Muscle layer of colon (tissue), 2 donors: Measurements from ENCODE around the gene SLC22A23.

ENCODE experiments used
- H3K27ac ChIP-seq: one replicate; pipeline ENCODE4 v1.7.0; 2013; ENCODE audit warnings: low read depth, mild to moderate bottlenecking, low read length, moderate library complexity
- H3K27me3 ChIP-seq, 2 donors: one replicate each; pipeline ENCODE4 v1.7.0; 2013; ENCODE audit warnings: low read length in 2 of 2, mild to moderate bottlenecking in 2 of 2; ENCODE audit not compliant: insufficient read depth in 2 of 2, control insufficient read depth in 1 of 2
- H3K36me3 ChIP-seq: one replicate; pipeline ENCODE4 v1.7.0; 2013; ENCODE audit warnings: mild to moderate bottlenecking, low read length; ENCODE audit not compliant: insufficient read depth
- H3K4me1 ChIP-seq: one replicate; pipeline ENCODE4 v1.7.0; 2013; ENCODE audit warnings: mild to moderate bottlenecking, low read length; ENCODE audit not compliant: insufficient read depth
- H3K4me3 ChIP-seq, 2 donors: one replicate each; pipeline ENCODE4 v1.7.0; 2013; ENCODE audit warnings: low read length in 2 of 2, low read depth in 1 of 2, mild to moderate bottlenecking in 1 of 2, moderate library complexity in 1 of 2
- H3K9ac ChIP-seq: one replicate; pipeline ENCODE4 v1.7.0; 2013; ENCODE audit warnings: low read length
- H3K9me3 ChIP-seq: one replicate; pipeline ENCODE4 v1.7.0; 2013; ENCODE audit warnings: mild to moderate bottlenecking, low read length
- donor health status: abdominal sarcoma.
- donor health status: Adenocarcinoma of cecum.

SLC22A23 gene

DNA sequence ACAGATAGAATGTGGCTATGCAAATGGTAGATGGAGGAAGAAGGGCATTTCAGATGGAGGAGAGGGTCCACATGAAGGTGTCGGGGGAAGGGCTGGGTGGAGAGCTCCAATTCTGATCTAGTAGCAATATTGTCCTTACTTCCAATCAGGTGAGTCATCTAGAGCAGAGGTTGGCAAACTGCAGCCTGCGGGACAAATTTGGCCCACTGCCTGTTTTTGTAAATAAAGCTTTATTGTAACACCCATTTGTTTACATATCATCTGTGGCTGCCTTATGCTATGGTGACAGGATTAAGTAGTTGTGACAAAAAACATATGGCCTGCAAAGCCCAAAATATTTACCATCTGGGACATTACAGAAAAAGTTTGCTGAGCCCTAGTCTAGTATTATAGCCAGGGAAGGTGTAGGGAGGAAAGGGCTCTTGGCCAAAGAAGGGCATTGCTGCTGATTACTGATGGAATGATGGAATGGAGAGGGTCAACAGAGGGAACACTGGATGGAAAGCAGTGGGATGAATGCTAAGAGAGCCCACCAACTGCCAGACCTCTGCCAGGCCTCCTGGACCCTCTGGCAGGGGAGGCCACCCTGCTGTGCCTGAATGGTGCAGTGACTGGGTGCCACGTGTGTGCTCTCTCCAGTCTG, 79.8 kb downstream of the SLC22A23 start:
- H3K36me3 ChIP-seq = no peaks in the 10 kb centered on the region
- no peak overlapping the region for H3K4me3 ChIP-seq
- H3K9me3 ChIP-seq = no peaks in the 10 kb centered on the region
- no peaks in the 10 kb centered on the region for H3K27me3 ChIP-seq
- H3K9ac ChIP-seq = no peak overlapping the region
- no peak overlapping the region for H3K27ac ChIP-seq
- H3K4me1 ChIP-seq = peaks cover 20% of the 10 kb centered on the region

DNA sequence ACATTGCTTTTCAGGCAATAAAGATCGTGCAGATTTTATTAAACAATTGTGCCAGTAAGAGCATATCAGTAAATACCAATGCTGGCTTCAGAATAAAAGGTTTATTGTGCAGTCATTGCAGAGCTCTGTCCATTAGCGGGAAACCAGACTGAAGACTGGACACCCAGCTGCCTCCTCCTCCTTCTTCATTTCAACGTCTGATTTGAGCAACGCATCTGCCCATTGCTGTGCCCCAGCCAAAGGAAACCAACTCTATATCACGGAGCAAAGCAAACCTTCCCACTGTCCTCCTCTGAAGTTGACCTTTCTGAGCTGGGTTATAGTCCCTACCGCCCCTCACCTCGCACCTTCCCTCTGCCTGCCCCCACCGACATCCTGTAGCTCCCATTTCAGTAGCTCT, 80.8 kb downstream of the SLC22A23 start:
- no peaks in the 10 kb centered on the region for H3K9me3 ChIP-seq
- no peak overlapping the region for H3K9ac ChIP-seq
- H3K4me3 ChIP-seq = no peak overlapping the region
- H3K27ac ChIP-seq = no peak overlapping the region
- H3K4me1 ChIP-seq = peaks cover 20% of the 10 kb centered on the region
- no peaks in the 10 kb centered on the region for H3K27me3 ChIP-seq
- no peaks in the 10 kb centered on the region for H3K36me3 ChIP-seq

DNA sequence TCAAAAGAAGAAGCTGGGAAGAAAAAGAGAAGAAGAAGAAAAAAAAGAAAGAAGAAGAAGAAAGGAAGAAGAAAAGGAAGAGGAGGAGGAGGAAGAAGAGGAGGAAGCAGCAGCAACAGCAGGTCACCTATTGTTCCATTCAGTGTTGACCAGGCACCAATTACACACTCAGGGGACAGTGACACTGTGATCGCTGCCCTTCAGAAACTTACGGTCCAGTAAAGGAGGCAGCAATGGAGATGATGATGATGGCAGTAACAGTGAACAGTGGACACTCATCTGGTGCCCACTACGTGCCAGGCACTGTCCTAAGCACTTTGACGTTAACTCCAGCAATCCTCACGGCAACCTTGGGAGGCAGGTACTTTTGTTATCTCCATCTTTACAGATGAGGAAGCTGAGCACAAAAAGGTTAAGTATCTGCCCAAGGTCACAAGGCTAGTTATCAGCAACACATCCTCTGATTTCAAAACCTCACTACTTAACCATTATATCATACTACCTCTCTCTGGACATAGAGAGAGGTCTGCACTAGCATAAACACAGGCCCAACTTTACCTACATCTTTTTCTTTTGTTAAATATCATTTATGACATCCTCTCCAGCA, 83.2 kb downstream of the SLC22A23 start:
- Histone ChIP-seq H3K27ac (no peak overlapping the region), H3K36me3 (no peaks in the 10 kb centered on the region), H3K9me3 (no peaks in the 10 kb centered on the region), H3K4me3 (no peak overlapping the region), H3K9ac (no peak overlapping the region), H3K4me1 (peaks cover 27% of the 10 kb centered on the region), H3K27me3 (no peaks in the 10 kb centered on the region)

DNA sequence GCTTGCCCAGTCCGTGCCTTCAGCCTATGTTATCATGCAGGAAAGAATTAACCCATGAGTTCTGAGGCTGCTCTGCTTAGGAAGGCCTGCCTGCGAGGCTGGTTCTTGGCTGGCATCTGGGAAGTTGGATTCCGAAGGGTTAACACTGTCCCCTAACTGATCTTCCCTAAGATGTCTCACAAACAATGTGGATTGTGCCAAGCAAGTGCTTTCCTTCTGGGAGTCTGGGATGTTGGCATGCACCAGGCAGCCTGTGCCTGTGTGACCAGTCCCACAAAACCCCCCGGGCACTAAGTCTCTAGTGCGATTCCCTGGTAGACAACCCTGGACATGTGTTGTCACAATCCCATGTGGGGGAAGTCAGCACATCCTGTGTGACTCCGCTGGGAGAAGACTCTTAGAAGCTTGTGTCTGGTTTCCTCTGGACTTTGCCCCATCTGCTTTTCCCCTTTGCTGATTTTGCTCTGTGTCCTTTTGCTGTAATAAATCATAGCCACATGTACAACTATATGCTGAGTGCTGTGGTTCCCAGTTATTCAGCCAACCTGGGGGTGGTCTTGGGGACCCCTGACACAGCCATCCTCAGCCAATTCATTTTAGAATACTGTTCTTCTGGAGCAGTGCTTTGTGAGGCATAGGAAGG, 83.8 kb downstream of the SLC22A23 start:
- H3K4me1 ChIP-seq = peaks cover 27% of the 10 kb centered on the region
- no peak overlapping the region for H3K27ac ChIP-seq
- H3K4me3 ChIP-seq = no peak overlapping the region
- H3K9me3 ChIP-seq = no peaks in the 10 kb centered on the region
- H3K27me3 ChIP-seq = no peaks in the 10 kb centered on the region
- no peaks in the 10 kb centered on the region for H3K36me3 ChIP-seq
- no peak overlapping the region for H3K9ac ChIP-seq

DNA sequence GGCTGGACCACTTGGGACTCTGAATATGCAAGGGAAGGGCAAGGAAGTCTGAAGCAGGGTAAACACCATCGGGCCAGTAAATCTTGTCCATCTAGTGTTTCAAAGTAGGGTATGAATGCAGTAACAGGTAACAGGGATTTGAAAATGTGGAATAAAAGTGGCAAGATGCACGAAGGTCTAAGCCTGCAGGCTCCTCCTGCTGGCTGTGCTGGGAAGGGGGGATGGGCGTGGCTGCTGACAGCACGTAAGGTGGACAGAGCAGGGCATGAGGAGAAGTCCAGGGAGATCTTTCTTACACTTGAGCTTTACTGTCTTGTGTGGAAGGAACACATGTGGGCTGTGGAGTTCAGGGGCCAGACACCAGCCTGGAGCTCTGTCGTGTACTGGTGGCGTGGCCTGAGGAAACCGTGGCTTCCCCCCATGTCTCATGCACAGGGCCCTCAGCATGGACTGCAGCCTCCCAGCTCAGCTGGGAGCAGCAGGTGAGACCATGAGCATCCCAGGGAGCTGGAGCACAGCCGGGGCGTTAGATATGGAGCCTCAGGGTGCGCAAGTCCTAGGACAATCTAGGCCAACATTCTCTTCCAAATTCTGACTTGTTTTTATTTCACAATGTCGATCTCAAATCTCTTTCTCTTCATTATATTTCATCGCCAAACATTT, 84.5 kb downstream of the SLC22A23 start:
- Histone ChIP-seq H3K36me3 (no peaks in the 10 kb centered on the region), H3K9ac (no peak overlapping the region), H3K4me3 (no peak overlapping the region), H3K4me1 (peaks cover 27% of the 10 kb centered on the region), H3K27ac (no peak overlapping the region), H3K27me3 (no peaks in the 10 kb centered on the region), H3K9me3 (no peaks in the 10 kb centered on the region)

DNA sequence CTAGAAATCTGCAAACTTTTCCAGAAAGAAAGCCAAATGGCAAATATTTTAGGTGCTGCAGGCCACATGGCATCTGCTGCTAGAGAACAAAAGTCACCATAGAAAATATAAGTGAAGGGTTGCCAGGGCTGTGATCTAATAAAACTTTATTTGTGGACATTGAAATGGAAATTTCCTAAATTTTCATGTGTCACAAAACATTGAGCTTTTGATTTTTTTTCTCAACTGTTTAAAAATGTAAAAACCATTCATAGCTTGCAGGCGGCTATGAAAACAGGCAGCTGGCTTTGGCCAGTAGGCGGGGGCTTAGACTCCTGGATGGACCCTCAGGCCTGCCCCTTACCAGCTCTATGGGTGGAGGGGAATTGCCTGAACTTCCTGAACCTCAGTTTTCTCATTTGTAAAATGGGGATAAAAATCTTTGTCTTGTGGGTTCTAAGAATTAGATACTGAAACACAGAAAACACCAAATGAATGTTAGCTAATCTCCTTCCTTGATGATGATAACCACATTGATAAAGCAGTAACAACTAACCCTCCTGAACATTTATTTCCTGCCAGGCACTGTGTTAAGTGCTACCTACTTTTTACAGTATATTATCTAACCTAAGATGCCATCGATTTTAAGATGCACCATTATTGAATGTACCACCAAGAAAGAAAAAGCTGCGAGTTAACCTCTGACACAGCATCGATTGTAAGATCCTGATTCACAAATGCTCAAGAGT, 85.5 kb downstream of the SLC22A23 start:
- H3K9ac ChIP-seq = no peak overlapping the region
- peaks cover 27% of the 10 kb centered on the region for H3K4me1 ChIP-seq
- no peaks in the 10 kb centered on the region for H3K9me3 ChIP-seq
- H3K4me3 ChIP-seq = no peak overlapping the region
- H3K36me3 ChIP-seq = no peaks in the 10 kb centered on the region
- no peaks in the 10 kb centered on the region for H3K27me3 ChIP-seq
- H3K27ac ChIP-seq = no peak overlapping the region

DNA sequence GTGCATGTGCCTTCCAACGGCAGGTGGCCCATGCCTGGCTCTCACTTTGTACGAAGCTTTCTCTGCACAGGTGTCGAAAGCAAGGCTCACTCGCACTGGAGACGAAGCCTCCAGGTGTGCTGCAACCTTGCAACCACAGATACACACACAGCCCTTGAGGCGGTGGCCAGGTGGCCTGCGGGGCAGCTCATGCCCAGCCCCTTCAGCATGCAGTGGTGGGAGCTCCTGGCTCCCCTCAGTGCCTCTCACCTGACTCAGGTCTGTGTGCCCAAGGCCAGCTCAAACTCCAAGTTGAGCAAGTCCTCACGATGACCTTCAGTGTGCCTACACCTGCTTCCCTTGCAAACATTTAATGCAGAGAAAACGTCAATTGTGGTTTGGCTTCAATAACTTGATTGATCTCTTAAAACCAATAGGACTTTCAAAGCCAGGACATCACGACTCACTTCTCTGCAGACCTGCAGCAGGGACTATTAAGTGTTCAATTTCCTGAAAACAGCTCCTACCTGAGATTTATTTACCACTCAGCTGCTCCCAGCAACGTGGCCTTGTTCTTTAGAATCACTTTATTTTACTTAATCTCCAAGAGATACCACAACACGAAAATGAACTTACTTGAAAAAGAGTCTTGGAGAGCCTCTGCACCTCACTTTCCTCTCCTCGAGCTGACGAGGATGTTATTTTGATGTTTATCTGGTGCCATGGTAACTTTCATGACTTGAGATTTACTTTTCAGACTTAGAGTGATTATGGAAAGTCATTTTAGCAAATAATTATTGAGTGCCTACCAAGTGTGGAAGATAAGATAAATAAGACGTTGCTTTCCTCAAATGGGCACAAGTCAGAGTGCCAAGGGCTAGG, 86.3 kb downstream of the SLC22A23 start:
- Histone ChIP-seq H3K4me1 (peaks cover 22% of the 10 kb centered on the region), H3K4me3 (no peak overlapping the region), H3K9ac (no peak overlapping the region), H3K27ac (no peak overlapping the region), H3K9me3 (no peaks in the 10 kb centered on the region), H3K27me3 (no peaks in the 10 kb centered on the region), H3K36me3 (no peaks in the 10 kb centered on the region)

DNA sequence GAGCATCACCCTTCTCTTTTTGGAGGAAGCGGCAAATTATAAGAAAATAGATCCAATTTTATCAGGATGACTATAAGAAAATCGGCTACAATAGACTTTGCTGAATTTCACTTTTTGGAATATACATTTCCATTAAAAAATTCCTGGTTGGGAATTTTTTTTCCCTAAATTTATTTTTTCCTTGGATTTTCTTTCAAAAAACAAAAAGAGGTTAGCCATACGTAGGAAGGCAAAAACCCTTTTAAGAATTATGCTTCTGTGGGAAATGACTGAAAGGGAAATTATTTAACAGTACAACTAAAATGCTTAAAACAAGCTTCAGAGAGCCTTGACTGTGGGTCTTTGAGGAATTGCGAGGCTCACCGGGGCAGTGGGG, 86.9 kb downstream of the SLC22A23 start:
- Histone ChIP-seq H3K27ac (no peak overlapping the region), H3K9ac (no peak overlapping the region)

DNA sequence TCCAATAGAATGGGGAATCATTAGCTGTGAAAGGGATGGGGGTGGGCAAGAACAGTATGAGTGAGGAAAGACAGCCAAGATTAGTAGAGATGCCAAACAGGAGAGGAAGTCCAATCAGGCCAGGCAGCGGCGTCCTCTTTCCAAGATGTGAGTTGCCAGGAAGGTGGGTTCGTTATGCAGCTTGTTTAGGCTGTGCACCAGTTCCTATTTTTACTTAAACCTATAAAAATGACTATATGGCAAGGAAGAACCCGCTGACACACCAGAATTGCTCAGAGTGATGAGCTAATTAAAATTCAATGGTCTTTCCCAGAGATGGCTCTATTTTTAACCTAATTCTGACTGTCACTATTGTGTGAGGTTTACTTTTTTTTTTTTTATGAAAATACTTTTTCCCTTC, 88.2 kb downstream of the SLC22A23 start:
- no peak overlapping the region for H3K27ac ChIP-seq

More for the DNA sequence above, 86.9 kb downstream of the SLC22A23 start:
- Histone ChIP-seq H3K27me3 (no peaks in the 10 kb centered on the region), H3K9me3 (no peaks in the 10 kb centered on the region), H3K4me1 (peaks cover 17% of the 10 kb centered on the region), H3K4me3 (no peak overlapping the region), H3K36me3 (no peaks in the 10 kb centered on the region)

DNA sequence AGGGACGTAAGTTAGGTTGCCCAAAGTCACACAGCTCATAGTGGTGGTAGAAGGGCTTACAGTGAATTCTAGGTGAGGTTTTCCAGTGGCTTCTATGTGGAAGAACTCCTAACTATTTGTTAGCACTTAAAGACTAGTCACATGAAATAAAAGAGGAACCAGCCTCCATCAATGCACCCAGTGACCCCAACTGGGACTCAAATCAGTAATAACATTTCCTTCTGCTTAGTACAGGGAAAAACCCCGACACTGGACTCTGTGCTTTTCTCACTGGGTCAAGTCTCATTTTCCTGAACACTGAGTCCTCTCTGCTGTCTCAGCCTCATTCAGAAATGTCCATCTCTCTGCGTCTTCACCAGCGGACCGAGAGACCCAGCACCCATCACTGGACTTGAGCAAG, 89.2 kb downstream of the SLC22A23 start:
- Histone ChIP-seq H3K4me3 (no peak overlapping the region), H3K9me3 (no peaks in the 10 kb centered on the region), H3K9ac (no peak overlapping the region), H3K27ac (no peak overlapping the region), H3K27me3 (no peaks in the 10 kb centered on the region), H3K4me1 (peaks cover 9% of the 10 kb centered on the region), H3K36me3 (no peaks in the 10 kb centered on the region)

More for the DNA sequence above, 88.2 kb downstream of the SLC22A23 start:
- no peaks in the 10 kb centered on the region for H3K9me3 ChIP-seq
- H3K4me1 ChIP-seq = peaks cover 17% of the 10 kb centered on the region
- H3K36me3 ChIP-seq = no peaks in the 10 kb centered on the region
- no peak overlapping the region for H3K4me3 ChIP-seq
- no peaks in the 10 kb centered on the region for H3K27me3 ChIP-seq
- no peak overlapping the region for H3K9ac ChIP-seq
